ENCODE measurements around the gene ZNF700. TPM values are rescaled to one million over a fixed set of nuclear protein-coding genes. Genes with fewer than 3 reads are reported as not detected.
"Not testable (repeated sequence)": the region's sequence is repeated elsewhere in the genome, so short reads cannot be mapped to it uniquely, and the experiment has no call there.

The ZNF700 gene
- total RNA-seq, 4 donors from 2014 or later = 11.9 to 19.3 (median 16.4) TPM

DNA sequence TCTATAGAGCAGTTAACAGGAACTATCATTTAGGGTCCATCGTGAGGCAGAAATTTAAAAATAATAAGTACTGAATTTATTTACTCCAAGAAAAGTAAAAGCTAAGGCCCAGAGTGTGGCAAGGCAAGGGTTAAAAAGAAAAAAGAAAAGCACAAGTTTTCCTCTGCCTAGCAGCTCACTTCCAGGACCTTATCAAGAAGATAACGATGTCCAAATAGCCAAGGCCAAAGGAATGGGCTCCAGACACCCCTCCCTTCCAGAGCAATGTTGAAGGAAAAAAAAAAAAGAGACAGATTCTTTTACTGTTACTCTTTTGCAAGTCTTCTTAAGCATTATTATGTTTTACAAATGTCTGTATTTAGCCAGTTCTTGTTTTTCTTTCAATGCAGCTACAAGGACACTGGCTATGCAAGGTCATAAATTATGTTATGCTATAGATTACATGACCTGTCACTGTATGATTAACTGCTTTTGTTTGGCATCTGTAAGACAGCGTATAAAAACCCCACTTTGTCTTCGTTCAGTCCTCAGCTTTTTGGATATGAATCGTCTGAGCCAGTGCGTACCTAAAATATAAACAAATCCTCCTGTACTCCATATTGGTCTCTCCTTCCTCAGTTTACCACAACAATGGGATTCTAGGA is 2.9 kb upstream of the ZNF700 start:
- 41 to 48% methylated on average over 6 of the region's 6 CpGs for WGBS, 2 donors
- TF ChIP-seq, protein P1, sequence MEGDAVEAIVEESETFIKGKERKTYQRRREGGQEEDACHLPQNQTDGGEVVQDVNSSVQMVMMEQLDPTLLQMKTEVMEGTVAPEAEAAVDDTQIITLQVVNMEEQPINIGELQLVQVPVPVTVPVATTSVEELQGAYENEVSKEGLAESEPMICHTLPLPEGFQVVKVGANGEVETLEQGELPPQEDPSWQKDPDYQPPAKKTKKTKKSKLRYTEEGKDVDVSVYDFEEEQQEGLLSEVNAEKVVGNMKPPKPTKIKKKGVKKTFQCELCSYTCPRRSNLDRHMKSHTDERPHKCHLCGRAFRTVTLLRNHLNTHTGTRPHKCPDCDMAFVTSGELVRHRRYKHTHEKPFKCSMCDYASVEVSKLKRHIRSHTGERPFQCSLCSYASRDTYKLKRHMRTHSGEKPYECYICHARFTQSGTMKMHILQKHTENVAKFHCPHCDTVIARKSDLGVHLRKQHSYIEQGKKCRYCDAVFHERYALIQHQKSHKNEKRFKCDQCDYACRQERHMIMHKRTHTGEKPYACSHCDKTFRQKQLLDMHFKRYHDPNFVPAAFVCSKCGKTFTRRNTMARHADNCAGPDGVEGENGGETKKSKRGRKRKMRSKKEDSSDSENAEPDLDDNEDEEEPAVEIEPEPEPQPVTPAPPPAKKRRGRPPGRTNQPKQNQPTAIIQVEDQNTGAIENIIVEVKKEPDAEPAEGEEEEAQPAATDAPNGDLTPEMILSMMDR (IDR thresholded peaks at IDR 0.05) = no peak
- no peak for TF ChIP-seq POLR2A (IDR thresholded peaks at IDR 0.05)
- no peak for DNase-seq (ENCODE audit: low spot score in 2 of 2)
- no peak overlapping the region for H3K4me3 ChIP-seq (ENCODE audit: low read depth, poor library complexity, severe bottlenecking)
- intact Hi-C loops (cut with DNase I; ENCODE audit: low total_unique reads) = loop anchor here (5.0 kb wide), 1 partner anchor 70 kb away; no protein-coding TSS in a partner anchor

DNA sequence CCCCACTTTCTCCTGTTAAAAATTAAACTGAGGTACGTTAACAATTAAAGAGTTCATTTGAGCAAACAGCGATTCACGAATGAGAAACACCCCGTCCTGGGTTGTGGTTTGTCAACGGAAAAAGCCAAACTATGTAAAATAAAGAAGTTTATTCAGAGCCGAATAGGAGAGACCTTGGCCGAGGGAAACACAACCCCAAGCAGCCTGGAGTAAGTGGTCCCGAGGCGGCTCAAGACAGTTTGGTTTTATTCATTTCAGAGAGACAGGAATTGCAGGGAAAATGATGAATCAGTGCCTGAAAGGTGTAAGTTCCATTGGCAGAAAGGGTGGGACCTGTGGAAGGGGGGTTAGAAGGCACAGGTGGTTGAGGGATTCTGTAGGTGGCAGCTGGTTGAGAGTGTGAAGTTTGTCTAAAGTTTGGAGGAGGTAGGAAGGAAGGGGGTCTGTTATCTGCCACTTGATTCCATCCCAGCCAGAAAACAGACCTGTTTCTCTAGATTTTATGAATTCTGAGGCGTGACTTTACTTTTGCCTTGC is 812 bp downstream of the ZNF700 start:
- DNase-seq (ENCODE audit: low spot score in 2 of 2); intact Hi-C loops (cut with DNase I; ENCODE audit: low total_unique reads): not testable (repeated sequence)
- peak overlapping the region; percentile 92 for H3K4me3 ChIP-seq (ENCODE audit: low read depth, poor library complexity, severe bottlenecking)
- 4 to 5% methylated on average over 10 of the region's 10 CpGs for WGBS, 2 donors

DNA sequence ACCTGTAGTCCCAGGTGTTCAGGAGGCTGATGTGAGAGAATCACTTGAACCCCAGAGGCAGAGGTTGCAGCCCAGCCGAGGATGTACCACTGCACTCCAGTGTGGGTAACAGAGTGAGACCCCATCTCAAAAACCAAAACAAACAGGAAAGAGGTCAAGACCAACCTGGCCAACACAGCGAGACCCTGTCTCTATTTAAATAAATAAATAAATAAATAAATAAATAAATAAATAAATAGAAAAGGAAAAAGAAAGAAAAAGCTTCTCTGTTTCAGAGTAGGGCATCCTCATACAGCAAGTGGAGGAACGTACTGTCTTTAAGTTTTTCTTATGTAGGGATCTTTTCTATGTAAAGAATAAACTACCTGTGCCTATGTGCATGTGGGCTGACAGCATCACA is 2.3 kb downstream of the ZNF700 start:
- H3K4me3 ChIP-seq (ENCODE audit: low read depth, poor library complexity, severe bottlenecking) = no peak overlapping the region
- TF ChIP-seq, protein P1 (IDR thresholded peaks at IDR 0.05) = no peak
- no peak for TF ChIP-seq POLR2A (IDR thresholded peaks at IDR 0.05)
- intact Hi-C loops (cut with DNase I; ENCODE audit: low total_unique reads) = no loop called here
- no peak for DNase-seq (ENCODE audit: low spot score in 2 of 2)
- 96% methylated on average over 3 of the region's 3 CpGs for WGBS, 2 donors

DNA sequence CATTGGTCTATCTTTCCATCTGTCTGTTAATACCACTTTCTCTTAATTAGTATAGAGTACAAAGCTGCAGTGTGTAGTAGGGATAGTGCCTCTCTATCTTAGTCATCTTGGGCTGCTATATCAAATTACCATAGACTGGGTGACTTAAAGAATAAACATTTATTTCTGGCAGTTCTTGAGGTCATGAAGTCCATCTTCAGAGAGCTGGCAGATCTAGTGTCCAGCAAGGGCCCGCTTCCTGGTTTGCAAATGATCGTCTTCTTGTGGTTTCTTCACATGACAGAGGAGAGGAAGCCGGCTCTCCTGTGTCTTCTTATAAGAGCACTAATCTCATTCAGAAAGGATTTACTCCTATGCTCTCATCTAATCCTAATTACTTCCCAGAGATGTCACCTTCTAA is 6.1 kb downstream of the ZNF700 start:
- WGBS, 2 donors = 83 to 86% methylated on average over 3 of the region's 3 CpGs
- DNase-seq (ENCODE audit: low spot score in 2 of 2) = peak in 1 of 2 donors; percentile 21

DNA sequence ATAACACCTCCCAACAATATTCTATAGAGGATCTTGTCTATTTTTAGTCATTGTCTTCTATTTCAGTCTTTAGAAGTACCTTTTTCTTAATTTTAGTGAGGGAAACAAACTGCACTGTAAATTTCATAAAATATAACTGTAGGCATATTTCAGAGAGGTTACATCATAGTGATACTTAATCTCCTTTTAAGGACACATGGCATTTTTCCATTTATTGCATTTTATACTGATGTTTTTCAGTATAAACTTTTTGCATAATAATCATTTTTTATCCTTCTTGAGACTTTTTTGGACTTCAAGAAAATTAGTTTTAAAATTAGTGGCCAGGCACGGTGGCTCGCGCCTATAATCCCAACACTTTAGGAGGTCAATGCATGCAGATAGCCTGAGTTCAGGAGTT is 6.6 kb downstream of the ZNF700 start:
- no peak for TF ChIP-seq POLR2A (IDR thresholded peaks at IDR 0.05)
- TF ChIP-seq, protein P1 (IDR thresholded peaks at IDR 0.05) = no peak
- DNase-seq (ENCODE audit: low spot score in 2 of 2) = no peak

More for the DNA sequence above, 6.1 kb downstream of the ZNF700 start:
- intact Hi-C loops (cut with DNase I; ENCODE audit: low total_unique reads) = no loop called here
- no peak overlapping the region for H3K4me3 ChIP-seq (ENCODE audit: low read depth, poor library complexity, severe bottlenecking)
- TF ChIP-seq POLR2A (IDR thresholded peaks at IDR 0.05) = no peak
- TF ChIP-seq, protein P1 (IDR thresholded peaks at IDR 0.05) = no peak

DNA sequence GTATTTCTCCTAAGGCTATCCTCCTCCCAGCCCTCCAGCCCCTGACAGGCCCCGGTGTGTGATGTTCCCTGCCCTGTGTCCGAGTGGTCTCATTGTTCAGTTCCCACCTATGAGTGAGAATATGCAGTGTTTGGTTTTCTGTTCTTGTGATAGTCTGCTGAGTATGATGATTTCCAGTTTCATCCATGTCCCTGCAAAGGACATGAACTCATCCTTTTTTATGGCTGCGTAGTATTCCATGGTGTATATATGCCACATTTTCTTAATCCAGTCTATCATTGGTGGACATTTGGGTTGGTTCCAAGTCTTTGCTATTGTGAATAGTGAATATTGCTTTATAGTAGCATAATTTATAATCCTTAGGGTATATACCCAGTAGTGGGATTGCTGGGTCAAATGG is 10.9 kb downstream of the ZNF700 start:
- intact Hi-C loops (cut with DNase I; ENCODE audit: low total_unique reads); DNase-seq (ENCODE audit: low spot score in 2 of 2); H3K4me3 ChIP-seq (ENCODE audit: low read depth, poor library complexity, severe bottlenecking): not testable (repeated sequence)
- WGBS, 2 donors = 98 to 99% methylated on average over 3 of the region's 3 CpGs

More for the DNA sequence above, 6.6 kb downstream of the ZNF700 start:
- intact Hi-C loops (cut with DNase I; ENCODE audit: low total_unique reads) = no loop called here
- WGBS, 2 donors = 95 to 96% methylated on average over 3 of the region's 3 CpGs
- H3K4me3 ChIP-seq (ENCODE audit: low read depth, poor library complexity, severe bottlenecking) = no peak overlapping the region

DNA sequence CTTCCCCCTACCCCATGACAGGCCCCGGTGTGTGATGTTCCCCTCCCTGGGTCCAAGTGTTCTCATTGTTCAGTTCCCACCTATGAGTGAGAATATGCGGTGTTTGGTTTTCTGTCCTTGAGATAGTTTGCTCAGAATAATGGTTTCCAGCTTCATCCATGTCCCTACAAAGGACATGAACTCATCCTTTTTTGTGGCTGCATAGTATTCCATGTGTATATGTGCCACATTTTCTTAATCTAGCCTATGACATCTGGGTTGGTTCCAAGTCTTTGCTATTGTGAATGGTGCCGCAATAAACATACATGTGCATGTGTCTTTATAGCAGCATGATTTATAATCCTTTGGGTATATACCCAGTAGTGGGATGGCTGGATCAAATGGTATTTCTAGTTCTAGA is 13.5 kb downstream of the ZNF700 start:
- DNase-seq (ENCODE audit: low spot score in 2 of 2); intact Hi-C loops (cut with DNase I; ENCODE audit: low total_unique reads); H3K4me3 ChIP-seq (ENCODE audit: low read depth, poor library complexity, severe bottlenecking): not testable (repeated sequence)
- 95 to 98% methylated on average over 3 of the region's 3 CpGs for WGBS, 2 donors

DNA sequence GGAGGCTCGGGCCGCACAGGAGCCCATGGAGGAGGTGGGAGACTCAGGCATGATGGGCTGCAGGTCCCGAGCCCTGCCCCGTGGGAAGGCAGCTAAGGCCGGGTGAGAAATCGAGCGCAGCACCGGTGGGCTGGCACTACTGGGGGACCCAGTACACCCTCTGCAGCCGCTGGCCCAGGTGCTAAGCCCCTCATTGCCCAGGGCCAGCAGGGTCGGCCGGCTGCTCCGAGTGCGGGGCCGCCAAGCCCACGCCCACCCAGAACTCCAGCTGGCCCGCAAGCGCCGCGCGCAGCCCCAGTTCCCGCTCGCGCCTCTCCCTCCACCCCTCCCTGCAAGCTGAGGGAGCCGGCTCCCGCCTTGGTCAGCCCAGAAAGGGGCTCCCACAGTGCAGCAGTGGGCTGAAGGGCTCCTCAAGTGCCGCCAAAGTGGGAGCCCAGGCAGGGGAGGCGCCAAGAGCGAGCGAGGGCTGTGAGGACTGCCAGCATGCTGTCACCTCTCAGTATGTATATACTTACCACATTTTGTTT is 16.5 kb downstream of the ZNF700 start:
- intact Hi-C loops (cut with DNase I; ENCODE audit: low total_unique reads); H3K4me3 ChIP-seq (ENCODE audit: low read depth, poor library complexity, severe bottlenecking); DNase-seq (ENCODE audit: low spot score in 2 of 2): not testable (repeated sequence)
- WGBS, 2 donors = 99 to 100% methylated on average over 6 to 29 of the region's 29 CpGs
